Parietal lobe (tissue), 2 donors: ENCODE measurements around the gene DCX. TPM values are rescaled to one million over a fixed set of nuclear protein-coding genes. Genes with fewer than 3 reads are reported as not detected.

Source experiments
- small RNA-seq: library from RNA; depleted of rRNA; stranded (forward); fragments of <200 nt; gene quantifications from one replicate; pipeline ENCODE3, GENCODE V24; 2014; ENCODE audit warnings: low replicate concordance
- total RNA-seq: library from RNA; depleted of rRNA; stranded (reverse); fragments of >200 nt; gene quantifications from one replicate; pipeline ENCODE4 v1.2.3, GENCODE V29; 2014

The DCX gene
- total RNA-seq, result 544 TPM

DNA sequence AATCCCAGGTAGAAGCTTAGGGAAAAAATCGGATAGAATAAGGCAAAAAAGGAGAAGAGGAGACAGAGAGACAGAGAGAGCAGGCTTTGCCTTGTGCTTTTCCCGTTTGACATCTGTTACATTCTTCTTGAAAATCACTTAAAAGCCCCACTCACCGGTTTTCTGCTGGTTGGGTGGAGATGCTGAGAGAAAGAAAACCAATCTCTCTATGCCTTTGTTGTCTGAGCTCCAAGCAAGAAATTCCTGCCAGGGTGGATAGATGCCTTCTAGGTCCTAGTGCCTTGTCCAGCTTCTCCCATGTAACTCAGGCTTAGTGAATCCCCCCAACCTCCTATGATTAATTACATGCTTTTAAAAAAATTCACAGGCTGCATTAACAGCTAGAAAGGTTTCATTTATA, at the start of gene DCX:
Gene DCX, minus strand, starts transcription at position 210 of the 400 bp plus-strand sequence. CDS start 1,794 bp downstream, outside the sequence.

GRCh38 chrX:111270339-111270738, 141.7 kb downstream of the DCX start, which contains the start of gene CAPN6:
TSS of gene CAPN6 (minus strand) at chrX:111270483. CDS start at chrX:111263936, 6,547 bp downstream.

Small RNAs within 50 kb of the gene (small RNA-seq; reads per million reads assigned to genes)
- not detected for gene RNU6-496P

Other genes starting within 250 kb of the DCX start
- 0.31 TPM for gene CAPN6, start 141.7 kb downstream of the DCX start, total RNA-seq
- gene SERTM2, start 99.5 kb upstream of the DCX start, total RNA-seq, result not detected